HG03558 (cell line): ENCODE data around the gene TEDC2.
"Not testable (repeated sequence)": the region's sequence is repeated elsewhere in the genome, so short reads cannot be mapped to it uniquely, and the experiment has no call there.

Experiments used
- ATAC-seq: cut with Tn5 transposase; IDR thresholded peaks from one replicate; pipeline ENCODE4 v1.9.1; 2021; ENCODE audit warnings: moderate number of reproducible peaks; ENCODE audit not compliant: unreplicated experiment; ENCODE audit errors: extremely low read depth

TEDC2 gene

DNA sequence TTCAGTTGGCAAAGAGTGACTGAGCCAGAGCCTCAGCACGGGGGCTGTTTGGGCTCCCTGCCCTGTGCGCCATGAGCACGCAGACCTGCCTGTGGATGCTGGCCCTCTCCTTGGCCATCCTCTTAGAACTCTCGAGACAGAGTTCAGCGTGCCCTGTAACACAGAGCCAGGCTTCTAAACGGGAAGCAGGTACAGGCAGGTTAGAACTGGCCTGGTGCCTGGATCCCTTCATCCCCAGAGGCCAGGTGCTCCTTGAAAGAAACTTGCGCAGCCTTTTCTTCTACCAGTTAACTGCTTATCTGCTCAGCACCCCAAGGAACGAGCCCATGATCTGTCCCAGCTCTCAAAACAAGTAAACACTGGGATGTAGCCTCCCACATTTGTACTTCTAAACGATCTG lies 23.8 kb upstream of the TEDC2 start:
- ATAC-seq: no peak

DNA sequence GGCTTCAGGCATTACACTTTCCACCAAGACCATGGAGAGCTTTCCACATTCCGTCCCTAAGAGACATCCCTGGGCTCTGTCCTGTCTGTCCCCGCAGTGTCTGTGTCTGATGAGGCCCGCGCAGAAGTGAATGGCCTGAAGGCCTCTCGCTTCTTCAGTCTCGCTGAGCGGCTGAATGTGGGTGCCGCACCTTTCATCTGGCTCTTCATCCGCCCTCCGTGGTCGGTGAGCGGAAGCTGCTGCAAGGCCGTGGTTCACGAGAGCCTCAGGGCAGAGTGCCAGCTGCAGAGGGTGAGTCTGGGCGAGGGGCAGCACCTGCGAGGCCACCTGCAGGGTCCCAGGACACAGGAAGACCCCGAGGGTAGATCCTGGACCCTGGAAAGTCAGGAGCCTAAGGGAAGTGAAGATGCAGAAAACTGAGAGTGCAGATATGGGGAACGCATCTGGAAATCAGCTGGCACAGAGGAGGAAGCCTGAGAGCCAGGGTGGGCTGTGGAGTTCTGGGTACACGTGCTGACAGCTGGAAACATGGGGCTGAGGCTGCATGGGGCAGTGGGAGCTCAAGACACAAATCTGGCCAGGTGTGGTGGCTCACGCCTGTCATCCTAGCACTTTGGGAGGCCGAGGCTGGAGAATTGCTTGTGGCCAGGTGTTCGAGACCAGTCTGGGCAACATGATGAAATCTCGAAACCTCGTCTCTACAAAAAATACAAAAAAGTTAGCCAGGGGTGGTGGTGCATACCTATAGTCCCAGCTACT lies 22.7 kb upstream of the TEDC2 start:
- ATAC-seq: no peak

DNA sequence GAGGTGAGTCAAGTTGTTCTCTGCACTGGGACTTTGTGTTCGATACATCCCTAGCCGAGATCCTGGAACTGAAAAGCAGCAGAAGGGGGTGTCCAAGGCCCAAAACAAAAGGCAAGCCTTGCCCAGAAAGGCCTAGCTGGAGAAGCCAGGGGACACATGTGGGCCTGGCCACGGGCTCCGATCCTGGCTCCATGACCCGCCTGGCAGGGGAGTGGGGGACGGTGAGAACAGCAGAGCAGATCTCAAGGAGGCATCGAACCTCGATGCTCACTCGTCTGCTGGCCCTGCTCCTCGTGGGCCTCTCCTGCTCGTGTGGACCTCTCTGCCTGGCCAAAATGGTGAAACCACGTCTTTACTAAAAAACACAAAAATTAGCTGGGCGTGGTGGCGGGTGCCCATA lies 21.8 kb upstream of the TEDC2 start:
- ATAC-seq: no peak

DNA sequence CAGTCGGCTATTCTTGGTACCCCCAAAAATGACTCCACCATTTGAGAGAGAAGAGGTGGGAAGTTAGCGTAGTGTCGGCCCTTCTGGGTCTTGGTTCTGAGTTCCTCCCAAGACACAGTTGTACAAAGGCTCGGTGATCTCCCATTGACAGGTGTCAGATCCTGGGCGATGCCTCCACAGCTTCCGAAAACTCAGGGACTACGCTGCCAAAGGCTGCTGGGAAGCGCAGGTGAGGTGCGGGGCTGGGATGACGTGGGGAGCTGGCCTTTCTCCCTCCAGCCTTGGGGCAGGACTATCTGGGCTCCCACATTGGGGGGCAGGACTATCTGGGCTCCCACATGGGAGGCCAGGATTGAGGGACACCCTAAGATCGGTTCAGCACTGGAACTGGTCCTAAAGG lies 20.3 kb upstream of the TEDC2 start:
- no peak for ATAC-seq

DNA sequence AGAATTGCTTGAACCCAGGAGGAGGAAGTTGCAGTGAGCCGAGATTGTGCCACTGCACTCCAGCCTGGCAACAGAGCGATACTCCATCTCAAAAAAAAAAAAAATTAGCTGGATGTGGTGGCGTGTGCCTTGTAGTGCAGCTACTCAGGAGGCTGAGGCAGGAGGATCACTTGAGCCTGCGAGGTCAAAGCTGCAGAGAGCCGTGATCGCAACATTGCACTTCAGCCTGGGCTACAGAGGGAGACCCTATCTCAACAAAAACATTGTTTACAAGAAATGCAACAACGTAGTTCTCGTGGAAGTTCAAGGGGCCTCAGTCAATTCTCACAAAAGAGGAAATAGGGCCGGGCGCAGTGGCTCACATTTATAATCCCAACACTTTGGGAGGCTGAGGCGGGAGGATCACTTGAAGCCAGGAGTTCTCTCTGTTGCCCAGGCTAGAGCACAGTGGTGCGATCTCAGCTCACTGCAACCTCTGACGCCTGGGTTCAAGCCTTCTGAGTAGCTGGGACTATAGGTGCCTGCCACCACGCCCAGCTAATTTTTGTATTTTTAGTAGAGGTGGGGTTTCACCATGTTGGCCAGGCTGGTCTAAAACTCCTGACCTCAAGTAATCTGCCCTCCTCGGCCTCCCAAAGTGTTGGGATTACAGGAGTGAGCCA lies 18.6 kb upstream of the TEDC2 start:
- ATAC-seq: not testable (repeated sequence)

DNA sequence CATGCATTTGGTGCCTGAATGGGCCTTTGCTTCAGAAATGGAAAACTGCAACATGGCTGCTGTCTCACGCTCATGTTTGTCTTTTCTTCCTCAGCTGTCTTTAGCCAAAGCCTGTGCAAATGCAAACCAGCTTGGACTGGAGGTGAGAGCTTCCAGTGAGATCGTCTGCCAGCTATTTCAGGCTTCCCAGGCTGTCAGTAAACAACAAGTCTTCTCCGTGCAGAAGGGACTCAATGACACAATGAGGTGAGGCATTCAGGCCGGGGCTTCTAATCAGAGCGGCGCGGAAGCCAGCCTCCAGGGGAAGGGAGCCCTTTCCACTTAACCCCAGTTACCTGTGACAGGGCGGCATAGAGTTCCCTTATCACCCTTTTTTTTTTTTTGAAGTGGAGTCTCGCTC lies 16.4 kb upstream of the TEDC2 start:
- no peak for ATAC-seq

DNA sequence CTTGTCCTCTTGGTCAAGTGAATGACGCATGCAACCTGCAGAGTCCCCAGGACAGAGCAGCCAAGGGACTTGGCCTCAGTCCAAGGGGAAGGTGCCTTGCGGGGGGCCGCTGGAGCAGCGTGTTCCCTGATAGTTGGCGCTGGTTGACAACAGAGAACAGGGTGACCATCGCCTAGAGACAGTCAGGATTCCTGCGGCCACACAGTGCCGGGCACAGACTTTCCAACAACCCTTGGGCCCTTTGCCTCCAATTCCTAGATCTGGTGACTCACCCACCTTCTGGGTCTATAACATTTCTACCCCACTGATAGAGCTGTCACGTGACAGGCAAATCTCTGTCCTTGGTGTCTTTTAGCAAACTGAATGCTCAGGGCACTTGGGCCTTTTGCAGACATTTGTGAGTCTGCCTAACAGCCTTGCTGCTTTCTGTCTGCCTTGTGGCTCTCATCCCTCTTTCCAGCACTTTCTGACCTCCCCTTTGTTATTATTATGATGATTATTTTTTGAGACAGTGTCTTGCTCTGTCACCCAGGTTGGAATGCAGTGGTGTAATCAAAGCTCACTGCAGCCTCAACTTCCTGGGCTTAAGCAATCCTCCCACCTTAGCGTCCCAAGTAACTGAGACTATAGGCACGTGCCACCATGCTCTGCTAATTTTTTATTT lies 11.9 kb upstream of the TEDC2 start:
- no peak for ATAC-seq

DNA sequence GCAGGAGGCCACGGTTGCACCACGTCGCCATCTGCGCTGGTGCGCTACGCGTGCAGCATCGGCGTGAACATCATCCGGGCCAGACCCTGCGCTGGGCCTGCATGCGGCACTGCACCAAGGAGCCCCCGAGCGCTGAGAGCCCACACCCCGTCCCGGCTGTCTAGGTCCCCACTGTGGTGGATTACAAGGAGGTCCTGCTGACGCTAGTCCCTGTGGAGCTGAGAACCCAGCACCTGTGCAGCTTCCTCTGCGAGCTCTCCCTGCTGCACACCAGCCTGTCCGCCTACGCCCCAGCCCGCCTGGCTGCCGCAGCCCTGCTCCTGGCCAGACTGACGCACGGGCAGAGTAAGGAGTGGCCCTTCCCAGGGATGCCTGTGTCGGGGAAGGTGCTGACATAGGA lies 10.8 kb upstream of the TEDC2 start:
- no peak for ATAC-seq

DNA sequence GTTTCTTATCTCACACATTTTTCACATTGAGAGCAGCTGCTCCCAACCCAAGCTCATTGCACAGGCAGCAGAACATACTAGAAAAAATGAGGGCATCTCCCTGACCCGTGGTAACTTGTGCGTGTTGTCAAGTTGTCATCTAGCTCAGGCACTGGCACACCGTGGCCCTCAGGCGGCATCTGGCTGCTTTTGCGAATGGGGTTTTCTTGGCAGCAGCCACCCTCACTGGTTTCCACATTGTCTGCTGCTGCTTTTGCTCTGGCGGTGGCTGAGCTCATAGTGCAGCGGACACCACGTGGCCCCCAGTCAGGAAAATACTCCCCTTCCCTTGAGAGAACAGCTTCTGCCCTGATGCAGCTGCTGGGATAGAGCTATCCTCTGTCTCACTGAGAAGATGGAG lies 9.4 kb upstream of the TEDC2 start:
- no peak for ATAC-seq

DNA sequence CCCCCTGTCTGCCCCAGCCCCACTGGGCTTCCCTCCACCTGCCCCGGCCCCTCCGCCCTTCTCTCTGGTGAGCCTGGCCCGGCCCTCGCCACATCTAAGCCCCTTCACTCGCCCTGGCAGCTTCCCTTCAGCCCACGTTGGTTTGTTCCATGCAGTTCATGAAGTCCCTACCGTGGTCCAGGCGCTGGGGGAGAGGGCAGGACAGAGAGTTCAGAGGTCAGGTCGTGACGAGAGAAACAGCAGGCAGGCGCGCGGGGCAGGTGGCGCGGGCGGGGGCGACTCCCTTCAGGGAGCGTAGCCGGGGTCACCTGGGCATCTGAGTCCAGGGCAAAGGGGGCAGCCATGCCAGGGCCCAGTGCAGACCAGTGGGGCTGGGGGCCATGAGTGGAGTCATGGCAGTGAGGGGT lies 8.9 kb upstream of the TEDC2 start:
- ATAC-seq: no peak

DNA sequence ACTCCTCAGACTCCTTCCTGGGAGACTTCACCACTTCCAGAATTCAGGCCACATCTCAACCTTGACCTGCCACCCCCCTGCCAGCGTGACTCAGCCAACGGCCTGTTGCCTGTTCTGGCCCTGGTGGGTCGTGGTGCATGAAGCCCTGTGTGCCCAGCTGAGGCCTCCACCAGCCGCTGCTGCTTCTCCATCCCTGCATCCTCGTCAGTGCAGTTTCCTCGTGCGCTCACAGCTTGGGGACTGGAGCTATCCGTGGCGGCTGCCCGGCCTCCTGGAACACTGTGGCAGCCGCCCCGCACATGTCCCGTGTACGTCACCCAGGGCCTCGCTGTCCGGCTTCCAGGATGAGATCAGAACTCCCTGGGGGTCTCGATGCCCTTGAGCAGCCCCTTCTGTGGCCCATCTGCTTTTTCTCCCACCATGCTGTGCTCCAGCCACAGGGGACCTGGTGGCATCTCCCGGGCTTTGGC lies 8.0 kb upstream of the TEDC2 start:
- ATAC-seq: no peak

DNA sequence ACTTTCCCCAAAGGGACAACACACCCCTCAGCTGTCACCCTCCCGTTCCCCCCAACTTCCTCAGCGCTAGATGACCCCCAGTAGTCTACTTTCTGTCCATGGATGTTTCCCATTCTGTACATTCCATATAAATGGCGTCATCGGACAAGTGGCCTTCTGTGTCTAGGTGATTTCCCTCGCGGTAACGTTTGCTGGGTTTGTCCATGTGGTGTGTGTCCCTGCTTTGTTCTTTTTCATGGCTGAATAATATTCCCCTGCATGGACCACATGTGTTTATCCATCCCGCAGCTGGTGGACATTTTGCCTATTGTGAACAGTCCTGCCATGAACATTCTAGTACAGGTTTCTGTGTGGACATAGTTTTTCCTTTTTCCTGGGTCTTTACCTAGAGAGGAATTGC lies 7.3 kb upstream of the TEDC2 start:
- ATAC-seq: no peak

DNA sequence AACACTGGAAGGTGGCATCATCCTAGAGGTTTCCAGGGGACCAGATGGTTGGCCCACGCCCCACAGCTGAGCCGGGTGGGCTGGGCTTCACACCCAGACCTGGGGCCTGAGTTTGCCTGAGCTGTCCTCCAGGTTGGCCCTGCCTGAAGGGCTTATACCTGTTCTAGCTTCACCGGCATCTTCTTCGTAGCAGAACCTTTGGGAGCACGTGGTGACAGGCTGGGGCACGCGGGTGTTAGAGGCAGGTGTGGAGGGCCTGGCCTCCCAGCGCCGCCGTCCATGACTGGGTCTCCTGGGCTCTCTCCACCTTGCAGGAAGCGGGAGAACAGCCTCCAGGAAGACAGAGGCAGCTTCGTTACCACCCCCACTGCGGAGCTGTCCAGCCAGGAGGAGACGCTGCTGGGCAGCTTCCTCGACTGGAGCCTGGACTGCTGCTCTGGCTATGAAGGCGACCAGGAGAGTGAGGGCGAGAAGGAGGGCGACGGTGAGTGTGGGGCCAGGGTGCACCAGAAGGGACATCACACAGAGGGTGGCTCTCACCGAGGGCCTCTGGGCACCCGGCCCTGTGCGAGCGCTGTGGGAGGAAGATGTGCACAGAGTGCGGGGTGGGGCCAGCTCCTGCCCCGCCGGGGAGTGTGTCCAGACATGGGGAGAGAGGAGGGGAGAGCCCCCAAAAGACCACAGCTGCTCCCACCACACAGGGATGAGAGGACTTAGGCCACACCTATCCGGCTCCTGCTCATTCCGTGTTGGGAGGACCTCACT lies 4.6 kb upstream of the TEDC2 start:
- no peak for ATAC-seq

DNA sequence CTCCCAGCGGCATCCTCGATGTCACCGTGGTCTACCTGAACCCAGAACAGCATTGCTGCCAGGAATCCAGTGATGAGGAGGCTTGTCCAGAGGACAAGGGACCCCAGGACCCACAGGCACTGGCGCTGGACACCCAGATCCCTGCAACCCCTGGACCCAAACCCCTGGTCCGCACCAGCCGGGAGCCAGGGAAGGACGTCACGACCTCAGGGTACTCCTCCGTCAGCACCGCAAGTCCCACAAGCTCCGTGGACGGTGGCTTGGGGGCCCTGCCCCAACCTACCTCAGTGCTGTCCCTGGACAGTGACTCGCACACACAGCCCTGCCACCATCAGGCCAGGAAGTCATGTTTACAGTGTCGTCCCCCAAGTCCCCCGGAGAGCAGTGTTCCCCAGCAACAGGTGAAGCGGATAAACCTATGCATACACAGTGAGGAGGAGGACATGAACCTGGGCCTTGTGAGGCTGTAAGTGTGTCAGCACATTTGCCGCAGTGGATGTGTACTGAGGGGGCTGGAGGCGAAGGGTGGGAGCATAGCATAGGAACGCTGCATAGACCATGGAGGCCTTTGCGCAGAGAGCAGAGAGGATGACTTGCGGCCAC lies 3.3 kb upstream of the TEDC2 start:
- no peak for ATAC-seq

DNA sequence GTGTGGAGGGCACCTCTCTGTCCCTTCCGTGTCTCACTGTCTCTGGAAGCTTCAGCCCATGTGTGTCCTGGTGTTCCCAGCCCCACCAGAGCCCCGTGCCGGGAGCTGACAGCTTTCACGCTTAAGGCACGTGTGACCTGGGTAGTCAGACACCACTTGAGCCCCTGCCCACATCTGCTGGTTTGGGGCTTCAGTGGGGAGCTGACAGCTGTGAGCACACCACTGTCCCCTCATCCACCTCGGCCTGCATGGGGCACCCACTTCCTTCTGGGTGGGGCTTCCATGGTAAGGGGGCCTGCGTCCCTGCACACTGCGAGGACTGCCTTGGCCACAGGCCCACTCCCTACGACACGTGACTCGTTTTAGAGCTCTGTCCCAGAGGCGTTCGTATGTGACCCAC lies 2.6 kb upstream of the TEDC2 start:
- ATAC-seq: no peak

DNA sequence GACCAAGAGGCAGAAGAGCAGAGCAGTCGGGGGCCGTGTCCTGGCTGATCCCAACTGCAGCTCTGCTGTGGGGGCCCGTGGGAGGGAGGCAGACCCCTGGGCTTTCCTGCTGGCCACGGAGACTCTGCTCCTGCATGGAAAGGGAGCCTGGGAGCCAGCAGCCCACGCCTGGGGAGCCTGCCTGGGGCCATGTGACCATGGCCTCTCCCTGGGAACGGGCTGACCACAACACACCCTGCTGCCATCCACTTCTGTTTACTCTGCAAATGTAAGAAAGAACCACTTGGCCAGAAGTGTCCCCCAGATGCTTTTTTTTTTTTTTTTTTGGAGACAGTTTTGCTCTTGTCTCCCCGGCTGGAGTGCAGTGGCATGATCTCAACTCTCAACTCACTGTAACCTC lies 2.0 kb upstream of the TEDC2 start:
- ATAC-seq: no peak

DNA sequence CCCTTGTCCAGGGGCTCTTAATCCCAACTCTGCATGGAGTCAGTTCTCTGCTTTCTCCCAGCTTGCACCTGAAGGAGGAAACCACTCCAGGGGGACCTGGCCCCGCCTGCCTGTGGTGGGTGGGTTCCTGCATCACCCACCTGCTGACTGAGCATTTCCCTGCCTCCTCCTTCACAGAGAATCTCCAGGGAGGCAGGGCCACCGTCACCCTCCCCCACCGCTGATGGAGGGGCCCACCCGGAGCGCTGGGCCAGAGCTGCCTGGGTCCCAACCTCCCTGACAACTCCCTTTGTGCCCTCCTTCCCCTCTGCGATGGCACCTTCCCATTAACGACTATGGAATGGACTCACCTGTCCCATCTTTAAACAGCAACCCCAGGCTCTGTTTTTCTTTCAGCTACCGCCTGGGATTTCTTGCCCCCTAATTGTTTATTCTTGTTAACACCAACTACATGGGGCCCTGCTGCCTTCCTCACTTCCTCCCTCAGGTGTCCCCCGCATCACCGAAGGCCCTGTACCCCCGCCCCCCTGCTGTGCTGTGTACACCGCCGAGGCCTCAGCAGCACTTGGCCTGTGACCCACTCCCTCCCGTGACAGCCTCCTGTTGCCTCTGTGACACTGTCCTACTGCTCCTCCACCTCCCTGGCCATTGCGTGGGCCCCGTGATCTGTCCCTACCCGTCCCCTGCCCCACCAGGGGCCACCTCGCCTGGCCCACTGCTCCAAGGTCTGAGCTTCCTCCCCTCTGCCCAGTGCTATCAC lies 842 bp upstream of the TEDC2 start:
- no peak for ATAC-seq

DNA sequence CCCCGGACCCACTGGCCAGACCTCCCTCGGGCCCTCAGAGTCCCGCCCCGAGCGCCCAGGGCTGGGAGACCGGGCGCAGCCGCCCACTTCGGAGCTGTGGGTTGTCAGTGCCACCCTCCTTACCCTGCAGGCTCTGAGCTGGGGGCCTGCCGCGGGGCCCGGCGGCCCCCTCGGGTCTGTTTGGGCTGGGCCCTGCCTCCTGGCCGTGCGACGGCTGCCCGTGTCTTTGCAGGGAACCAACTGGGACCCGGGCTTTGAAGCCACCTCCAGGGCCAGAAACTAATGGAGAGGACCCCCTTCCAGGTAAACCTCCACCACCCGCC lies 443 bp downstream of the TEDC2 start:
- ATAC-seq: no peak

DNA sequence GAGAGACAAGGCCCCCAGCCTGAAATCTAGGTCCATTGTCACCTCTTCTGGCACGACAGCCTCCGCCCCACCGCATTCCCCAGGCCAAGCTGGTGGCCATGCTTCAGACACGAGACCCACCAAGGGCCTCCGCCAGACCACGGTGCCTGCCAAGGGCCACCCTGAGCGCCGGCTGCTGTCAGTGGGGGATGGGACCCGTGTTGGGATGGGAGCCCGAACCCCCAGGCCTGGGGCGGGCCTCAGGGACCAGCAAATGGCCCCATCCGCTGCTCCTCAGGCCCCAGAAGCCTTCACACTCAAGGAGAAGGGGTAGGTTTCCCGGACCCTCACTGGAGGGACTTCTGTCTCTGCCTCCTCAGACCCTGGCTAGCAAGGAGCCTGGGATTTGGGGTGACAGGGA lies 1.0 kb downstream of the TEDC2 start:
- no peak for ATAC-seq
